ENCODE measurements around the gene ATP10A.
"Not testable (repeated sequence)": the region's sequence is repeated elsewhere in the genome, so short reads cannot be mapped to it uniquely, and the experiment has no call there.

The ATP10A gene

DNA sequence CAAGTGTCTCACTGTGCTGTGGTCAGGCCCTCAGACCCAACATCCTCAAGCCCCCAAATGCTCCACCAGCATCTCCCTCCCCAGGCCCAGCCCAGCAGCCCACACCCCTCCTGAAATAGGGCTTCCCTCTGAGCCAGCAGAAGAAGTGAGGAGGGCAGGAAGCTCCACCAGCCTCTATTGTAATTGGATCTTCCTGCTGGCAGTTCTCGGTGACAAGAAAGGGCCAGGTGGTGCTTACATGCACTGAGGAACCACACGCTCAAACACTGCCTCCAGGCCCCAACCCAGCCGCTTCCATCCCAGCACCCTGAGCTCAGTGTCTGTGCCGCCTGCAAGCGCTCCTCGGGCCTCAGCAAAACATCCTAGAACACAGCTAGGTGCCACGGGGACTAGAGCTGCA, 96.7 kb downstream of the ATP10A start:
- no peak overlapping the region for H3K27ac ChIP-seq (ENCODE audit: low read length)
- no peaks in the 10 kb centered on the region for H3K4me1 ChIP-seq (ENCODE audit: control insufficient read depth, insufficient read depth, low read length)
- DNase-seq (ENCODE audit: low read depth, low spot score): no peak
- no peaks in the 10 kb centered on the region for H3K9me3 ChIP-seq (ENCODE audit: control insufficient read depth, insufficient read depth, low read length)
- H3K36me3 ChIP-seq (ENCODE audit: control insufficient read depth, insufficient read depth, low read length): no peaks in the 10 kb centered on the region
- no CpG with 5 or more reads among the region's 7 CpGs for WGBS (ENCODE audit: insufficient coverage, insufficient read length)
- H3K4me3 ChIP-seq (ENCODE audit: low read length): no peak overlapping the region
- H3K27me3 ChIP-seq (ENCODE audit: control insufficient read depth, insufficient read depth, low read length): no peaks in the 10 kb centered on the region

DNA sequence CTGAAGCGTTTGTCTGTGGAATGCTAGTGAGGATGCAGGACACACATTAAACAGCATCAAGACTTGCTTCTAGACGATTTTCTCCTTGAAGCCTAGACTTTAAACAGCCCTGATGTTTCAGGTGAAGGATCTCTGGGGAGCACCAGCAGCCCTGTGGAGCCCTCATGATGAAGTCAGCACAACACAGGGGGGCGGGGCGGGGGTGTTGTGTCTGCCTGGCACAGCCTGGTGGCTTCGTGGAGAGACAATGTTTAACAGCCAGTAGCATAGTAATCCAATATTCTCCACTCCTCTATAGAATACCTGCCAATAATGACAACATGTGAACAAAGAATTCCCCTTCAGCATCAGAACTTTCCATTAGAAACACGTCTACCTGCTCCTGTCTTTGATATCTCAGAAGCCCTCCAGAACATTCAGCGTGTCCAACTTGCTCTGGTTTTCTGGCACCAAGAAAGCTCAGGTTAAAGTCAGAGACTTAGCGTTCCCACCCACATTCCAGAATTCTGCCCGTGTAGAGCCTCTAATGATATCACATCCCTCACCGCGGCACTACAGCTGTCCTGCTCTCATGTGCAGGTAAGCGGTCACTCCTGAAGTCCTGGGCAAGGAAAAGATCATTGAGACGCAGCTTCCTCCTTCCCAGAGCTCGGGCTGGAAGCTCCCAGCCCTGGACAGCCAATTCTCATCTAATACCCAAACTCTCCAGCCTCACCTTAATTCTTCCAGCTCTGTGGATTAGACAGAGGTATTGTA, 98.0 kb downstream of the ATP10A start:
- no CpG with 5 or more reads among the region's 14 CpGs for WGBS (ENCODE audit: insufficient coverage, insufficient read length)

DNA sequence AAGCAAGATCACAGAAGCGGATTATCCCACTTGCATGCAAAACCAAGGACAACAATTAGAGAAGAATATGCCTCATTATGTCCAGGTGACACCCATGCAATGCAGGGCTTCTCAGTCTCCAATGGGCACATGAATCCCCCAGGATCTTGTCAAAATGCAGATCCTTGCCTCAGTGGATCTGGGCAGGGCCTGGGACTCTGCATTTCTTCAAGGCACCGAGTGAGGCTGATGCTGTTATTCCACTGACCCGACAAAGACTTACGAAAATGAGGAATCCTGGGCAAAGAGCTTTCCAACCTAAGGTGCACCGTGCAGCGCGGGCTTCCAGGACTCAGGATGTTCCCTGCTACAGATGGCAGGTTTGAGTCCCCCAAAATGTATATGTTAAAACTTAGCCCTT, 99.2 kb downstream of the ATP10A start:
- H3K36me3 ChIP-seq (ENCODE audit: control insufficient read depth, insufficient read depth, low read length): no peaks in the 10 kb centered on the region
- H3K9me3 ChIP-seq (ENCODE audit: control insufficient read depth, insufficient read depth, low read length): no peaks in the 10 kb centered on the region
- no peak overlapping the region for H3K27ac ChIP-seq (ENCODE audit: low read length)
- H3K4me3 ChIP-seq (ENCODE audit: low read length): no peak overlapping the region
- H3K4me1 ChIP-seq (ENCODE audit: control insufficient read depth, insufficient read depth, low read length): no peaks in the 10 kb centered on the region
- no CpG with 5 or more reads among the region's 7 CpGs for WGBS (ENCODE audit: insufficient coverage, insufficient read length)
- no peaks in the 10 kb centered on the region for H3K27me3 ChIP-seq (ENCODE audit: control insufficient read depth, insufficient read depth, low read length)
- DNase-seq (ENCODE audit: low read depth, low spot score): no peak

More for the DNA sequence above, 98.0 kb downstream of the ATP10A start:
- H3K4me3 ChIP-seq (ENCODE audit: low read length): no peak overlapping the region
- no peaks in the 10 kb centered on the region for H3K36me3 ChIP-seq (ENCODE audit: control insufficient read depth, insufficient read depth, low read length)
- no peak overlapping the region for H3K27ac ChIP-seq (ENCODE audit: low read length)
- H3K27me3 ChIP-seq (ENCODE audit: control insufficient read depth, insufficient read depth, low read length): no peaks in the 10 kb centered on the region
- H3K9me3 ChIP-seq (ENCODE audit: control insufficient read depth, insufficient read depth, low read length): no peaks in the 10 kb centered on the region
- no peaks in the 10 kb centered on the region for H3K4me1 ChIP-seq (ENCODE audit: control insufficient read depth, insufficient read depth, low read length)
- DNase-seq (ENCODE audit: low read depth, low spot score): no peak

DNA sequence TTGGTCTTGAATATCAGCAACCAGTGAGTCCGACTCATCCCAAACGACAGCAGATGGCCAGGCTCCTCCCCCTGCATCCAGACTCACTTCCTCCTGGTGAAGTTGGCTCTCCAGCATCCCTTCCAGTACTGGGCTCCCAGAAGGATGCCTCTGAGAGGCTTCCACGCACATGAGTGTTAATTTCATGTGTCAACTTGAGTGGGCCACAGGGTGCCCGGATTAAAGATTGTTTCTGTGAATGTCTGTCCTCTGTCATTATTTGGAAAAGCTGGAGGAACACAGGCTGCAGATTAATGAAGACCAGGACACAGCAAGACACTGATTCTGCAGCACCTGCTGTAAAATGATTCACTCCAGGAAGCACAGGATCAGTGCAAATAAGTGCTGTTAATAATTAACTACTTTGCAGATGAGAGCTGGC, 99.8 kb downstream of the ATP10A start:
- WGBS (ENCODE audit: insufficient coverage, insufficient read length): no CpG with 5 or more reads among the region's 4 CpGs
- Histone ChIP-seq H3K27me3 (ENCODE audit: control insufficient read depth, insufficient read depth, low read length) (no peaks in the 10 kb centered on the region), H3K27ac (ENCODE audit: low read length) (no peak overlapping the region), H3K4me1 (ENCODE audit: control insufficient read depth, insufficient read depth, low read length) (no peaks in the 10 kb centered on the region), H3K4me3 (ENCODE audit: low read length) (no peak overlapping the region), H3K9me3 (ENCODE audit: control insufficient read depth, insufficient read depth, low read length) (no peaks in the 10 kb centered on the region), H3K36me3 (ENCODE audit: control insufficient read depth, insufficient read depth, low read length) (no peaks in the 10 kb centered on the region)
- DNase-seq (ENCODE audit: low read depth, low spot score): no peak

DNA sequence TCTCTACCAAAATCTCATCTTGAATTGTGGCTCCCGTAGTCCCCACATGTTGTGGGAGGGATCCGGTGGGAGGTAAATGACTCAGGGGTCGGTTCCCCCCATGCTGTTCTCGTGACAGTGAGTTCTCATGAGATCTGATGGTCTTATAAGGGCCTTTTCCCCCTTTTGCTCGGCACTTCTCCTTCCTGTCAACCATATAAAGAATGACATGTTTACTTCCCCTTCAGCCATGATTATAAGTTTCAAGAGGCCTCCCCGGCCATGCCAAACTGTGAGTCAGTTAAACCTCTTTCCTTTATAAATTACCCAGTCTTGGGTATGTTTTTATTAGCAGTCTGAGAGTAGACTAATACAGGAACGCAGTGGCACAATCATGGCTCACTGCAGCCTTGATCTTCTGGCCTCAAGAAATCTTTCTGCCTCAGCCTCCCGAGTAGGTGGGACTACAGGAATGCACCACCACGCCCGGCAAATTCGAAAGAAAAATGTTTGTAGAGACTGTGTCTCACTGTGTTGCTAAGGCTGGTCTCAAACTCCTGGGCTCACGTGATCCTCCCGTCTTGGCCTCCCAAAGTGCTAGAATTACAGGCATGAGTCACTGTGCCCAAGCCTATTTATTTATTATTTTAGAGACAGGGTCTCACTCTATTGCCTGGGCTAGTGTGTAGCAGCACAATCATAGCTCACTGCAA, 101.0 kb downstream of the ATP10A start:
- no peak overlapping the region for H3K27ac ChIP-seq (ENCODE audit: low read length)
- DNase-seq (ENCODE audit: low read depth, low spot score): no peak

DNA sequence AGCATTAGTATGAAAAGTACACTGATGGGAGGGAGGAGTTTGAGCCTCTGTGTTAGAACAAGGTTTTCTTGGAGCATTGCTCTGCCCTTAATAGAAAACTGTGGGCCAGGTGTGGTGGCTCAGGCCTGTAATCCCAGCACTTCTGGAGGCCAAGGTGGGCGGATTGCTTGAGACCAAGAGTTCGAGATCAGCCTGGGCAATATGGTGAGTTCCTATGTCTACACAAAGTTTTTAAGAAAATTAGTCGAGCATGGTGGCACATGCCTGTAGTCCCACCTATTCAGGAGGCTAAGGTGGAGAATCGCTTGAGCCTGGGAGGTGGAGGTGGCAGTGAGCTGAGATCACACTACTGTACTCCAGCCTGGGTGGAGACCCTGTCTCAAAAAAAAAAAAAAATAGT, 103.7 kb downstream of the ATP10A start:
- no peak overlapping the region for H3K27ac ChIP-seq (ENCODE audit: low read length)
- no CpG with 5 or more reads among the region's 4 CpGs for WGBS (ENCODE audit: insufficient coverage, insufficient read length)
- no peaks in the 10 kb centered on the region for H3K9me3 ChIP-seq (ENCODE audit: control insufficient read depth, insufficient read depth, low read length)
- DNase-seq (ENCODE audit: low read depth, low spot score): no peak
- H3K4me1 ChIP-seq (ENCODE audit: control insufficient read depth, insufficient read depth, low read length): no peaks in the 10 kb centered on the region
- no peaks in the 10 kb centered on the region for H3K27me3 ChIP-seq (ENCODE audit: control insufficient read depth, insufficient read depth, low read length)
- no peaks in the 10 kb centered on the region for H3K36me3 ChIP-seq (ENCODE audit: control insufficient read depth, insufficient read depth, low read length)
- H3K4me3 ChIP-seq (ENCODE audit: low read length): no peak overlapping the region

More for the DNA sequence above, 101.0 kb downstream of the ATP10A start:
- WGBS (ENCODE audit: insufficient coverage, insufficient read length): no CpG with 5 or more reads among the region's 13 CpGs
- H3K27me3 ChIP-seq (ENCODE audit: control insufficient read depth, insufficient read depth, low read length): no peaks in the 10 kb centered on the region
- no peaks in the 10 kb centered on the region for H3K36me3 ChIP-seq (ENCODE audit: control insufficient read depth, insufficient read depth, low read length)
- H3K9me3 ChIP-seq (ENCODE audit: control insufficient read depth, insufficient read depth, low read length): no peaks in the 10 kb centered on the region
- no peaks in the 10 kb centered on the region for H3K4me1 ChIP-seq (ENCODE audit: control insufficient read depth, insufficient read depth, low read length)
- H3K4me3 ChIP-seq (ENCODE audit: low read length): no peak overlapping the region

DNA sequence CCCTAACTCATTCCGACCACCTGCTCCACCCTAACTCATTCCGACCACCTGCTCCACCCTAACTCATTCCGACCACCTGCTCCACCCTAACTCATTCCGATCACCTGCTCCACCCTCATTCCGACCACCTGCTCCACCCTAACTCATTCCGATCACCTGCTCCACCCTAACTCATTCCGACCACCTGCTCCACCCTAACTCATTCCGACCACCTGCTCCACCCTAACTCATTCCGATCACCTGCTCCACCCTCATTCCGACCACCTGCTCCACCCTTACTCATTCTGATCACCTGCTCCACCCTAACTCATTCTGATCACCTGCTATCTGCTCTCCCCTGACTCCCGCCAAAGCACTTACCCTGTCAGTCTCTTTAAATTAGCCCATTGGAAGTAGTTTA, 104.5 kb downstream of the ATP10A start:
- H3K27ac ChIP-seq (ENCODE audit: low read length); H3K36me3 ChIP-seq (ENCODE audit: control insufficient read depth, insufficient read depth, low read length); H3K27me3 ChIP-seq (ENCODE audit: control insufficient read depth, insufficient read depth, low read length); H3K9me3 ChIP-seq (ENCODE audit: control insufficient read depth, insufficient read depth, low read length); H3K4me3 ChIP-seq (ENCODE audit: low read length); H3K4me1 ChIP-seq (ENCODE audit: control insufficient read depth, insufficient read depth, low read length); DNase-seq (ENCODE audit: low read depth, low spot score): not testable (repeated sequence)
- no CpG with 5 or more reads among the region's 11 CpGs for WGBS (ENCODE audit: insufficient coverage, insufficient read length)

DNA sequence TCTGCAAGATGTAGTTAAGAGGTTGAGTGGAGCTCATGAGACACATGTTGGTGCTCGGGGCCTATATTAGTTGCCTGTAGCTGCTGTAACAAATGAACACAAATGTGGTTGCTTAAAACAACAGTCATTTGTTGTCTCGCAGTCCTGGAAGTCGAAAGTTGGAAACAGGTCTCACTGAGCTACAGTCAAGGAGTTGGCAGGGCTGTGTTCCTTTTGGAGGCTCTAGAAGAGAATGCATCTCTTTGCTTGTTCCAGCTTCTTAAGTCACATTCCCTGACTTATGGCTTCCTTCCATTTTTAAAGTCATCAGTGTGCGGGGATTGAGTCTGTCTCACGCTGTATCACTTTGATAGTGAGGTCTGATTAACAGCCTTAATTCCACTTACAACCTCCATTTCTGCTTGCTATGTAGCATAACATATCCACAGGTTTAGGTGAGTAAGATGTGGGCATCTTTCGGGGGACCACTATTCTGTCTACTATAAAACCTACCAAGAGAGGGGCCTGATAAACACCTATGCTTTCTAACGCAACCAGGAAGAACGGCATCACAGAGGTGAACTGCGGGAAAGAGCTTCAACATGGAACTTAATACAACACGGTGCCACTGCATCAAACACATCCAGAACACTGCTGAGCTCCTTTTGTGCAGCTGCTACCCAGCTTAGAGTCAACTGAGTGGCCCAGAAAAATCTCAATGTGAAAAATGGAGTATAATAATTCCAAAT, 119.4 kb downstream of the ATP10A start:
- no peak overlapping the region for H3K27ac ChIP-seq (ENCODE audit: low read length)
- no peaks in the 10 kb centered on the region for H3K4me1 ChIP-seq (ENCODE audit: control insufficient read depth, insufficient read depth, low read length)
- no CpG with 5 or more reads among the region's 10 CpGs for WGBS (ENCODE audit: insufficient coverage, insufficient read length)
- H3K36me3 ChIP-seq (ENCODE audit: control insufficient read depth, insufficient read depth, low read length): no peaks in the 10 kb centered on the region
- no peak overlapping the region for H3K4me3 ChIP-seq (ENCODE audit: low read length)
- no peak for DNase-seq (ENCODE audit: low read depth, low spot score)
- no peaks in the 10 kb centered on the region for H3K27me3 ChIP-seq (ENCODE audit: control insufficient read depth, insufficient read depth, low read length)
- H3K9me3 ChIP-seq (ENCODE audit: control insufficient read depth, insufficient read depth, low read length): no peaks in the 10 kb centered on the region

DNA sequence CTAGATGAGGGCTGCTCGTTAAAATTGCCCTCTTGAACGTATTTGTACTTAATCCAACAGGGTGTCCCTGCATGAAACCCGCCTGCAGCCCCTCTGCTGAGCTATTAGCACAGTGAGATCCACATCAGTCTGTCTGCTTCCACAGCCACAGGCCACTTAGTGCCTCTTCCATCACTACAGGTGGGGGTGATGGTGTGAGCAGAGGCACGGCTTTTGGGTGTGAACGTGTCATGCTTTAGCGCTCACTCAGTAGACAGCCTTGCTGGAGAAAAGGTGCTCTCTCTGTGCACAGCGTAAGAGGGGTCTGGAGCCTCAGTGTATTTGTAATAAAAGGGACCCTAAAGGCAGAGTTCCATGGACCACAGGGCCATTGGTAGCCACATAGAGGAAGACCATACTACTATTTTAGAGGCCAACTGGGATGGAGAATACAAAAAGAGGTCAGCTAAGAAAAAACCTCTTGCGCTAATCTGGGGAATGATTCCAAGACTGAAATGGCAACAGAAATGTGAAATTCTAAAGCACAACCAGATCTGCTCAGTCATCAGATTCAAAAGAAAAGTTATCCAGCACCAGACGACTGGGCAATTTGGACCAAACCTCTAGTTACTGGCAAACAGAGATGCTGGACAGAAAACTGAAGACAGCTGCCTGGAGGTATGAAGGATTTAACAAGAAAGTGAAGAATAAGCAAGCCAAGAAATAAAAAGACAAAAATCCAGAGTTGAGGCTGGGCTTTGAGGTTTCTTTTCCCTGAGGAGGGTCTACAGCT, 120.2 kb downstream of the ATP10A start:
- DNase-seq (ENCODE audit: low read depth, low spot score): no peak
- no peaks in the 10 kb centered on the region for H3K27me3 ChIP-seq (ENCODE audit: control insufficient read depth, insufficient read depth, low read length)
- H3K36me3 ChIP-seq (ENCODE audit: control insufficient read depth, insufficient read depth, low read length): no peaks in the 10 kb centered on the region
- H3K9me3 ChIP-seq (ENCODE audit: control insufficient read depth, insufficient read depth, low read length): no peaks in the 10 kb centered on the region
- no peak overlapping the region for H3K4me3 ChIP-seq (ENCODE audit: low read length)
- WGBS (ENCODE audit: insufficient coverage, insufficient read length): no CpG with 5 or more reads among the region's 9 CpGs
- H3K27ac ChIP-seq (ENCODE audit: low read length): no peak overlapping the region
- no peaks in the 10 kb centered on the region for H3K4me1 ChIP-seq (ENCODE audit: control insufficient read depth, insufficient read depth, low read length)
